OCI-LY1 (cell line): ENCODE data around the gene ZNF785.

Source experiments
- CTCF ChIP-seq: fragments of 200-600 bp; sonication (generic), shearing (Covaris generic); IDR thresholded peaks from 2 replicates; pipeline ENCODE4 v1.5.1; 2017; ENCODE audit warnings: mild to moderate bottlenecking, antibody characterized with exemption, low read length, moderate library complexity, mixed read lengths
- EZH2 ChIP-seq: fragments of 200-600 bp; sonication (generic), shearing (Covaris generic); IDR thresholded peaks from 2 replicates; pipeline ENCODE4 v1.8.0; 2017; ENCODE audit warnings: borderline replicate concordance, mixed run types, mild to moderate bottlenecking, antibody characterized with exemption, low read length, moderate library complexity, mixed read lengths

- TF ChIP-seq CTCF (no peak), EZH2 (no peak)
Measured at GRCh38 chr16:30552956-30553355, 32.5 kb downstream of the ZNF785 start.
